Suprapubic skin (tissue), 3 donors: ENCODE results near the gene RBM47.

Source experiments
- POLR2A ChIP-seq, 2 donors: fragments of 450-650 bp; IDR thresholded peaks; one replicate each; pipeline ENCODE4 v1.6.1; 2017; ENCODE audit warnings: antibody characterized with exemption in 2 of 2, mild to moderate bottlenecking in 2 of 2, moderate library complexity in 2 of 2
- TF ChIP-seq, protein P1 (sequence below), 2 donors: fragments of 200-600 bp in 1 of 2; fragments of 450-650 bp in 1 of 2; sonication (generic) in 1 of 2; IDR thresholded peaks; one replicate each; pipeline ENCODE4 v1.5.1; 2016 to 2019; ENCODE audit warnings: antibody characterized with exemption in 2 of 2, mild to moderate bottlenecking in 1 of 2, moderate library complexity in 1 of 2

DNA sequence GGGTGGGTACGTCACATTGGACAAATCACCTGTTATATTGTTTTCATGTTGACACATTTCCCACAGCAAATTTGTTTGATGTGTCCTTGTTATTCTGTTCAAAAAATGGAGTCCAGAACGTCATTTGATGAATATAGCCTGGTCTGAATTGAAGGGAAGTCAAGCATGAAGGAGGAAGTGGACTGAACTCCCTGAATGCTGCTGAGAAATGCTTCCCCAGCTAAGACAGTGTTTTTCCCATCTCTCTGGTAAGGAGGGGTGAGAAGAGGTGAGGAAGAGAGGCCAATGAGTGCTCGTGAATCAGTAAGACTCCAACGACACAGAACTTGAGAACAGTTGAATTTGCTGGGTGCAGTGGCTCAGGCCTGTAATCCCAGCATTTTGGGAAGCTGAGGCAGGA is 127.4 kb downstream of the RBM47 start:
- TF ChIP-seq, protein P1, sequence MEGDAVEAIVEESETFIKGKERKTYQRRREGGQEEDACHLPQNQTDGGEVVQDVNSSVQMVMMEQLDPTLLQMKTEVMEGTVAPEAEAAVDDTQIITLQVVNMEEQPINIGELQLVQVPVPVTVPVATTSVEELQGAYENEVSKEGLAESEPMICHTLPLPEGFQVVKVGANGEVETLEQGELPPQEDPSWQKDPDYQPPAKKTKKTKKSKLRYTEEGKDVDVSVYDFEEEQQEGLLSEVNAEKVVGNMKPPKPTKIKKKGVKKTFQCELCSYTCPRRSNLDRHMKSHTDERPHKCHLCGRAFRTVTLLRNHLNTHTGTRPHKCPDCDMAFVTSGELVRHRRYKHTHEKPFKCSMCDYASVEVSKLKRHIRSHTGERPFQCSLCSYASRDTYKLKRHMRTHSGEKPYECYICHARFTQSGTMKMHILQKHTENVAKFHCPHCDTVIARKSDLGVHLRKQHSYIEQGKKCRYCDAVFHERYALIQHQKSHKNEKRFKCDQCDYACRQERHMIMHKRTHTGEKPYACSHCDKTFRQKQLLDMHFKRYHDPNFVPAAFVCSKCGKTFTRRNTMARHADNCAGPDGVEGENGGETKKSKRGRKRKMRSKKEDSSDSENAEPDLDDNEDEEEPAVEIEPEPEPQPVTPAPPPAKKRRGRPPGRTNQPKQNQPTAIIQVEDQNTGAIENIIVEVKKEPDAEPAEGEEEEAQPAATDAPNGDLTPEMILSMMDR (IDR thresholded peaks at IDR 0.05), result no peak
- TF ChIP-seq POLR2A (IDR thresholded peaks at IDR 0.05), result no peak
